NCI-H748 (cell line): Measurements from ENCODE around the gene MFNG.
"Not testable (repeated sequence)": the region's sequence is repeated elsewhere in the genome, so short reads cannot be mapped to it uniquely, and the experiment has no call there.

Experiments
- DNase-seq: peaks from one replicate; lab custom pipeline; 2025; ENCODE audit not compliant: unreplicated experiment; lab: John Stamatoyannopoulos, UW

MFNG gene

DNA sequence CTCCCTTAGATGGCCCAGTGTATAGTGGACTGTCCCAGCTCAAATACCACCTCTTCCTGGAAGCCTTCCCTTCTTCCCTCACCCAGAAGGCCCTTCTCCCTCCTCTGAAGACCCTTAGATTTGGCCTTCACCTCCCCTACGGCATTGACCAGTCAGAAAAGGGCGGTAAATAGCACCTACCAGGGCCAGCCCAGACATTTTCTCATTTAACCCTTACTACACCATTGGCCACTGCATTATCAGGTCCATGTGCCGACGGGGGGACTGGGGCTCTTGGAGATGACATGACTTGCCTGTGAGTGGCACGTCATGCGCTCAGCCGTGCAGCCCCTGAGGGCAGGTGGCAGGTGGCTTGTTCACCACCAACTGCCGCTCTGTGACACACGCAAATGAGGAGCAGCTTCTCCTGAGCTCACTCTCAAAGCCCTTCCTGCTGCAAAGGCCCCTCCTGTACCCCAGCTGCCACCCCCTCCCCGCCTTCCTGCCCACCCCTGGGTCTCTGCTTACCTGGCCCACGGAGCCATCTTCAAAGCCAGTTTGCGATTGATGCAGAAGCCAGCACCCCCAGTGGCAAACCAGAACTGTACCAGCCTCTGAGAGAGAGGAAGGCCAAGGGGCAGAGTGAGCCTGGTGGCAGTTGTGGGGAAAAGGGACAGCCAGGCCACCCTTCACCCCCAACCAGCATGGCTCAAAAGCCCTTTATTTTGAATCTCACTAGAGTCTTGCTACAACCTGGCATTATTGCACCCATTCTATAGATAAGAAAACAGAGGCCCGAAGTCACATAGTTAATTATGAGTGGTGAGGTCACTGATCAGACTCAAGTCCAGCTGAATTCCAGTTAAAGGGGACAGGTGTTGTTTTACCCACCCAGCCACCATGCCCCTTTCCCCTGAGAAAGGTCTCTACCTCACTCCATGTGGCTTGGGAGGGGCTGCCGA, 9.5 kb downstream of the MFNG start:
- DNase-seq, result no peak

DNA sequence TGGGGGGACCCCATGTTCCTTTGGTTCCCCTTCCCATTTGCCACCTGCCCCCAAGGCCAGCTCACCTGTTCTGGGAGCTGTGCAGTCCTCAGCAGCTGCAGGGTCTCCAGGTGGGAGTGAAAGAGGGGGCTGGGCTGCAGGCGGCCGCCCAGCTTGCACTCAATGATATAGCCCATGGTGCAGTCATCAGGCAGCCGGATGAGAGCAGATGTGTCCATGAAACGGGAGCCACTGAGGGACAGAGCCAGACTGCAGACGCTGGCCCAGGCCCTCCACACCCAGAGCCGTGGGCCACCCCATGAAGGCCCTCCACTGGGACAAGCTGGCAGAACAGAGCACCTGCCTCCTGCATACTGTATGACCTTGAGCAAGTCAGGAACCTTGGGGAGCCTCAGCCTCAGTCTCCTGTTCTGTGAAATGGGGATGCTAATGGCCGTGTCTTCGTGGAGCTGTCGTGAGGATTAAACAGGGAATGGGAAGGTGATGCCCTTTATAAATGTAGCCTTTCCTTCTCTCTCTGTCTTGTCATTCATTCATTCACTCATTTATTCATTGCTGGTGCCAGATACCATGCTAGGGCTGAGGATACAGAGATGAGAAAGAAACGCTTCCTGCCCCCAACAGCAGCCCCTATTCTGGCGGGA, 11.6 kb downstream of the MFNG start:
- DNase-seq, result no peak

DNA sequence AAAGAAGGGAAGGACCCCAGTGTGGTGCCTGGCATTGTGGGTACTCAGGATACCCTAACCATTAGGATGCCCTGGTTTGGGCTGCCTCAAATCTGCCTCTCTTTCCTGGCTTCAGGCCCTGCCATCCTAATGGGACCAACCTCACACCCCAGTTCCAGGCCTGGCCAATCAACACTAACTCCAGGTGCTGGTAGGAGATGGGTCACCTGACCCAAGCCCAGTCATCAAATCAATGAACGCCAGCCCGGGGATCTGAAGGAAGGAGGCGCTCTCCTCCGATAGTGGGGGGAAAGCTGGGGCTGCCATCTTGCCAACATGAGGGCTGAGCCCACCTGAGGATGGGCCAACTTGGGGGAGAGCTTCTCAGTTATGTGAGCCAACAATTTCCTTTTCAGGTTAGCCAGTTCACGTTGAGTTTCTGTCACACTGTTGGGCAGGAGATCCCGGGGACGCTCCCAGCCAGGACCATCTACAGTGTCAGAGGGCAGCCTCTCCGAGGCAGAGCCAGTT, 12.7 kb downstream of the MFNG start:
- DNase-seq, result no peak

DNA sequence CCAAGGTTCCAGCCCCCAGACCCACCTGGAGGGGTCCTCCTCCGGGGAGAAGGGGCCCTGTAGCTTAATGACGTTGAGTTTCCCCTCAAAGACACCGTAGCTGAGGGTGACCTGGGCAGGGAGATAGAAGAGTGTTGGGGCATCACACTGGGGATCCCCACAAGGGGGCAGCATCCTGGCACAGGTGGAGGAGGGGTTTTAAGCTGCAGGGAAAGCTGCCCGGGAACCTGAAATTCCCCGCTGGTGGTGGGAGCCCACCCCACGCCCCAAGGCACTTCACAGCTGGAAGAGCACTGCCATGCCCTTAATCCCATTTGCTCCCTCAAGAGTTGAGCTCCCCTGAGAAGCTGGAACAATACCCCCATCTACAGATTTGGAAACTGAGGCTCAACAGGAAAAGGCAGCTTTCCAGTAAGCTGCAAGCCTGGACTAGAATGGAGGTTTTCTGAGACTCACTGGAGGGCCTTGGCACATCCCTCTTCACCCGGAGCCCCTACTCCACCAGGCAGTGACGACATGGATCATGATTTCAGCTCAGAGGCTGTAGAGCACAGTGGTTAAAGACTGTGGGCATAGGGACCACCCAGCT, 13.7 kb downstream of the MFNG start:
- peak; percentile 13 for DNase-seq

DNA sequence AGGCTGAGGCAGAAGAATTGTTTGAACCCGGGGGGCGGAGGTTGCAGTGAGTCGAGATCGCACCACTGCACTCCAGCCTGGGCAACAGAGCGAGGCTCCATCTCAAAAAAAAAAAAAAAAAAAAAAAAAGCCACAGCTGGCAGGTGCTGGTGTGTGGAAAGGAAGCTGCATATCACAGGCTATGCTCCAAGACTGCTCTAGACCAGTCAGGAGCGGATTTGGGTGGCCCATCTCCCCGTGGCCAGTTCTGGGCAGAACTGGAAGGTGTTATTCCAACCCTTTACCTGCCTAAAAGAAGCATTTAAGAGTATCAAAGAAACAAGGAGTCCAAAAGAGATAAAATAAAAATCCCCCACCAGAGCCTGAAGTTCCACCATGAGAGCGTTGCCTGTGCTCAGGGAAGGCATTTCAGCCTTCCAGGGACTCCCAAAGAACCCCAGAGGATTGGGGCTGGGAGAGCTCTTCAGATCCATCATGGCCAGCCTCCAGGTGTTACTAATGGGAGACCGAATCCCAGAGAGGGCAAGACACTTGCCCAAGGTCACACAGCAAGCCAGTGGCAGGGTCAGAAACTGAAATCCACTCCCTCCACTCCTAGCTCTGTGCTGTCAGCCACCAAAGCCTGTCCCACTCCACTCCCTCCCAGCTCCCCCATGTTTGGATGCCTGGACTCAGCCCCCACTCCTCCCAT, 14.3 kb downstream of the MFNG start:
- no peak for DNase-seq

DNA sequence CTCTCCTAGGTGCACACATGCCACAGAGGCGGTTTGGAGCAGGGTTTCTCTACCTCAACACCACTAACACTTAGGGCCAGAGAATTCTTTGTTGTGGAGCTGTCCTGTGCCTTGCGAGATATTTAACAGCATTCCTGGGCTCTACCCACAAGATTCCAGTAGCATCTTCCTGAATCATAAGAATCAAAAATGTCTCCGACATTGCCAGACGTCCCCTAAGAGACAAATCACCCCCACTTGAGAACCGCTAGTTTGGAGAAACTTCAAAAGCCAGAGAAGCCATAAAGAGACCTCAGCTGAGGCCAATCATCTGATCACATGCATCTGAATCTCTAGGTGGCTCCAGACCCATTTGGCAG, 16.1 kb downstream of the MFNG start:
- no peak for DNase-seq

DNA sequence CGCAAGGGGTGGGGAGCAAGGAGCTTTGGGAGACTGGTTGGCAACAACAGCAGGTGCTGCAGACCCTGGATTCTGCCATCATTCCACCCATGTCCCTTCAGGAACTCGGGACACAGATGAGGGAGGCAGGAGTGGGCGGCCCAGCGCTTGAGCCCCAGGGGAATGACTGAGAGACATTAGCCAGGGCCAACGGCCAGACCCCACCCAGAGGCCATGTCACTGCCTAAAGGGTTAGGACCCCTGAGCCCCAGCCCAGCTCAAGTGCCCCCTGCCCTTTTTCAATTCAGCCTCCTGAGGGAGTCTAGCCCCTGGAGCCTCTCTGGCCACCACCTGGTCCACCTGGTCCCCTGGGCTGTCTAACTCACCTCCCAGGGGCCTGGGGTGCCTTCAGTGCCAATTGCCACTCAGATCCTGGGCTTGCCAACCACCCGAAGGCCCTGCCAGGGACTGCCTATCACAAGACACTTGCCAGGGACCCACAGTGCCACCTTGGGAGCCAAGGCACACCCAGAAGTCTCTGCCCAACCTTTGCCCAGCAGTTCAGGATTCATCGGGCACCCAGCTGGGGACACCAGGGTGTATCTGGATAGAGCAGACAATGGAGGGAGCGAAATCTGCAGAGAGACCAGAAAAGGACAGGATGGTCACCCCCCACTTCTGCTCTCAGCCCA, 16.6 kb downstream of the MFNG start:
- no peak for DNase-seq

DNA sequence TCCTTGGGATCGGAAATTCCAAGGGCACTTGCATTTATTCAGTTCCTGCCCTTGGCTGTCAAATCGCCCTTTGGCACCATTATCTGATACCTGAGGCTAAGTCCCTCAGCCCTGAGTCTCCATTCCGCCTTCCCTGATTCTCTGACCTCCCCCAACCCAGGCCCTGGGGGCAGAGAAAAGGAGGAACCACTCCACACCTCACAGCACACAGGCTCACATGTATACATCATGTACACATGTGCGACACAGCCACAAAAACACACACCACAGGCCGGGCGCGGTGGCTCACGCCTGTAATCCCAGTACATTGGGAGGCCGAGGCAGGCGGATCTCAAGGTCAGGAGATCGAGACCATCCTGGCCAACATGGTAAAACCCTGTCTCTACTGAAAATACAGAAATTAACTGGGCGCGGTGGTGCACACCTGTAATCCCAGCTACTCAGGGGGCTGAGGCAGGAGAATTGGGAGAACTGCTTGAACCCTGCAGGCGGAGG, 17.9 kb downstream of the MFNG start:
- not testable (repeated sequence) for DNase-seq

DNA sequence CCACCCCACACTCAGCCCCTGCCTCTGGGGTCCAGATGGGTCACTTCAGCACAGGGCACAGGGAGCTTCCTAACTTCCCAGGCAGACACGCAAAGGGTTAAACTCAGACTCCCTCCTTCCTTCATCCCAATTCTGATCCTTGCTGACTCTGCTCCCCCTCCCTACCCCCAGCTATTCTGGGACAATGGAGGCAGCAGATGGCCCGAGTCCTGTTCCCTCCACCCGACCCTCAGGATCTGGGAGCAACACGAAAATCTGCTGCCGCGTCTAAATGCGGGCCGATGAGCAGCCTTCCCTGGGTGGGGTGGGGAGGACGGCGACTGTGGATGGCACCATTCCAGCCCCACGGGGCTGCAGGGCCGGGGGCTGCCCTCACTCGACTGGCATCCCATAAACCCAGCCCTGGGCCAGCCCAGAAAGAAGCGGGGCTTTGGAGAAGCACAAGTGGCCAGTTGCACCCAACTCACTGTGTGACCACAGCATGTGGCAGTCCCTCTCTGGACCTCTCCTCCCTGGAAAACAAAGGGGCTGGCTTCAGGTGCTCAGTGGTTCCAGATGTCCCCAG, 18.7 kb downstream of the MFNG start:
- DNase-seq, result no peak

DNA sequence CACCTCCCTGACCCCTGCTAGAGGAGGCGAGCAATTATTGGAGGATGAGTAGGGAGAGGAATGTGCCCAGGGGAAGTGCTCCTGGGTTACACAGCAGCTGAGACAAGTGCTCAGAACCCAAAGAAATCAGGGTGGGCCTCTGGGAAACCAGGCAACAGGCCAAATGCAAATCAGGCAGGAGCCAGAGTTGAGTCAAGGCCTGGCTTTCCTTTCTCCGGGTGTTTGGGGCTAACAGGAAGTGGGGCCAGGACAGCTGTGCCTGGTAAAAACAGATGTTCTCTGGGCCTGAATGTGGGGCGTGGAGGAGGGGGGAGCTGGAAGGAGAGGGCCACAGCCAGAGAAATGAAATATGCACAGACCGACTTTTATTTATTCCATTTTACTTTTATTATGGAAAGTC, 22.0 kb downstream of the MFNG start:
- DNase-seq, result no peak

DNA sequence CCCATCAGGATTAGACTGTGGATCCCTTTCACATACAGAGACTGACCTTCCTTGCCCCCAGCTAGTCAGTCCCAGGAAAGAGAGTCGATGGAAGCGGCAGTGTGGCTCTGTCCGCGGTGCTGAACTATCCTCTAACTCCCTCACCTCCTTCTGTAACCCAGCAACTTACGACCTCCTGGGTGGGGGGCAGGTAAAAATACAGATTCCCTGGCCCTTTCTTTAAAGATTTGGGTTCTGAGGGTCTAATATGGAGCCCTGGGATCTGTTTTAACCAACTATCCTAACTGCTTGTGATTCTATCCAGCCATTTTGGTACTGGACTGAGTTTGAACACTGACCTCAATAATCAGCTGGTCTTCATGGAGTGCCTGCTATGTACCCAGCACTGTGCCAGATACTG, 23.2 kb downstream of the MFNG start:
- no peak for DNase-seq

DNA sequence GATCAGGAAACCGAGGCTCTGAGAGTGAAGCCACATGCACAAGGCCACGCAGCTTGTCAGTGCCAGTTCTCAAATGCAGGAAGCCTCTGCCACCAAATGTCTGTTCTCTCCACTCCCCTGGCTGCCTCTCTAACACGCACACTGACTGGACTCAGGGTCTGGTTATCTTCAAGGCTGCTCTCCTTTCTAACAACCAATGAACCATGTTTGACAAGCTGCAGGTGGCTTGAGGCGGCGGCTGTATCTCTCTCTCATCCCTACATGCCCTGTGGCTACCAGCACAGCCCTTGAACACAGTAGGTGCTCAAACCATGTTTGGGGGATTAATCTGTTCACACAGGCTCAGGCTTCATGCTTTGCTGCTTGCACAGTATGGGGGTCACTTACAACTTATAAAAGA, 23.7 kb downstream of the MFNG start:
- no peak for DNase-seq

DNA sequence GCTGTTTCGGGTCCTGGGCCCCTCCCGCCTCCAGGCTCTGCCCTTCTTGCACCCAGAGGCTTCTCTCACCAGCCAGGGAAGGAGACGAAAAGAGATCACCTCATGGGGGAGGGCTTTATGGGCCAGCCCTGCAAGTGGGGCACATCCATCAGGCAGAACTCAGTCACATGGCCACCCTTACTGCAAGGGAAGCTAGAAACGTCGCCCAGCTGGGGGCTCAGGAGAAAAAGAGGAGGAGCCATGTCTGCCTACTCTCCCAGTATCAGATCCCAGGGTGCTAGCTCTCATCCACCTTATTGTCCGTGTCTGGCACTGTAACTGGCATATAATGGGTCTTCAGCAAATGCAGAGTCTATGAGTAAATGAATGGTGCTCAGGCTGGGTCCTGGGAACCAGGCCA, 24.2 kb downstream of the MFNG start:
- no peak for DNase-seq

DNA sequence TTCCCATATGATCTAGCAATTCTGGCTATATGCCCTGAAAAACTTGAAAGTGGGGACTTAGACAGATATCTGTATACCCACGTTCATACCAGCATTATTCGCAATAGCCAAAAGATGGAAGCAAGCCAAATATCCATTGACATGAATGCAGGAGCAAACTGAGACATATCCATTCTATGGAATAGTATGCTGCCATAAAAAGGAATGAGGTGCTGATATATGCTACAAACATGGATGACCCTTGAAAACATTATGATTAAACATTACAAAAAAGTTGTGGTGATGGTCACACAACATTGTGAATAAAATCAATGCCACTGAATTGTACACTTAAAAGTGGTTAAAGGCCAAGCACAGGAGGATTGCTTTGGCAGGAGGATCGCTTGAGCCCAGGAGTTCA, 25.5 kb downstream of the MFNG start:
- no peak for DNase-seq

DNA sequence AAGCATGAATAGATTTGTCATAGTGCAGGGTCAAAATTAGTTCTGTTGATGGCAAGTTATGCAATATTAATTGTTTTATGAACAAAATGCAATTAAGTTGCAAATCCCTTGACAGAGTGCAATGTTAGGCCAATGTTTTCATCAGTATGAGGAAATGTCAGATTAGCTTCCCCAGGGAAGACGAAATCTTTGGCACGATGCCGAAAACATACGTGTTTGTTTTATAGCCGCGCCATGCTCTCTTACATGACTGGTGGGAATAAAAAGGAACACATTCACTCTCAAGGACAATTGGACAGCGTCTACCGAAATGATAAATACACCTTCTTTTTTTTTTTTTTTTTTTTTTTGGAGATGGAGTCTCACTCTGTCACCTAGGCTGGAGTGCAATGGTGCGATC, 27.0 kb downstream of the MFNG start:
- DNase-seq, result peak; percentile 21

DNA sequence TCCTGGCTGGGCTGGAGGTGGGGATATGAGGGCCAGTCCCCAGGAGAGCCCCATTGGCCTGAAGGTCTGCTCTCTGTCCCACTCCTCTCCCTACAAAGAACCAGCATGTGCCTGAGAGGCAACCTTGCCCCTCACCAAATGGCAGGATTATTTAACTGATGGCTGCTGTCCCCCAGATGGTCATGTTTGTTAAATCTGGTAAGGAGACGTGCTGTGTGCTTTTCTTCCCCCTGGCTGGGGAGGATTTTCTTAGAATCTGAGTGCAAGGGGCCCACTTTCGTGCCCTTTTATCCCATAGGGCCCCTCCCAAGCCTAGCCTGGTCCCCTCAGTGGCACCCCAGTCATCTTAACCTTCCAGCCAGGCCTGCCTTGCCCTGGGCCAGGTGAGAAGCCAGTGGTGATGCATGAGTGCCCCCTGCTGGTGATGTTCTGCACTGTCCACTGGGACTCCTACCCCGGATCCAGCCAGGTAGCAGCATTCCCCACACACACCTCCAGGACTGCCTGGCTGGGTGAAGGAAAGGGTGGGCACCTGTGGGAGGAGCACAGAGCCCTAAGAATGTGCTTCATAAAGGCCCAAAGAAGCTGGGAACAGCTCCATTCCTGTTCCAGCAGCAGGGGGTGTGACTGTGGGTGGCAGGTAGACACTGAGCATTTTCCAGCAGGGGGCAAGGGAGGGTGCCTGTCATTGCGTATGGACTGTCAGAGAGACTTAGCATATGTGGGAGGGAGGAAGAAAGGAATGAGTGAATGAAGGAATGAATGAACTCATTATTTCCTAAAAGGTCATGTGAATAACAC, 28.9 kb downstream of the MFNG start:
- peak; percentile 37 for DNase-seq

DNA sequence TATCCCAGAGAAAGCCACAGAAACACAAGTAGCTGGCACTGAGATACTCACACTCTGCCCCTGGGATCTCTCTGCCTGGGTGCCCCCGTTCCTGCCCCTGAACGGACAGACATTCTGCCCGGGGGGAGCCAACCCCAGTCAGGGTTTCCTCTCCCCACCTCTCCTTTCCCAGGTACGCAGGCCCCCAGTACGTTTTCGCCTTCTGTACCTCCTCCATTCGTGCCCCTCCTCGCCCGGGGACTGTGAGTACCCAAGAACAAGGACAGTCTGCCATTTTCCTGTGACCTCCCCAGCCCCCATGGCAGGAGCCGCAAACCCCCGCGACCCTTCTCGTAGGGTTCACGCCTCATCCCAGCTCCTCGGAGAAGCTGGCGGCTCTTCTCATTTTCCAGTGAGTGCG, 29.8 kb downstream of the MFNG start:
- DNase-seq, result no peak

DNA sequence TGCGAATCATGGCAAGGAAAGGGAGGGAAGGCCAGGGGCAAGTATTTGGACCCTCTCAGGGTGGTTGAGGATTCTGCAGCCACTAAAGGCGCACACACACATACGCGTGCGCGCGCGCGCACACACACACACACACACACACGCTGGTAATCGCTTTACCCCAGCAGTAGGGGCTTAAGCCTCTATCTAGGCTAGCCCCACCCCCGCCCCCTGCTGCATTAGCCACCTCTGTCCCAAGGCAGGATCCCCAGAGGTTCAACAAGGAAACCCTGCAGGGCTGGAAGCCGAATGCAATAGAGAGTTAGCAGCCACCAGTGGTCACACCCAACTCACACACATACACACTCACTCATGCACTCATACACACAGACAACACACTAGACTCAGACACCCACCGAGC, 30.3 kb downstream of the MFNG start:
- no peak for DNase-seq

DNA sequence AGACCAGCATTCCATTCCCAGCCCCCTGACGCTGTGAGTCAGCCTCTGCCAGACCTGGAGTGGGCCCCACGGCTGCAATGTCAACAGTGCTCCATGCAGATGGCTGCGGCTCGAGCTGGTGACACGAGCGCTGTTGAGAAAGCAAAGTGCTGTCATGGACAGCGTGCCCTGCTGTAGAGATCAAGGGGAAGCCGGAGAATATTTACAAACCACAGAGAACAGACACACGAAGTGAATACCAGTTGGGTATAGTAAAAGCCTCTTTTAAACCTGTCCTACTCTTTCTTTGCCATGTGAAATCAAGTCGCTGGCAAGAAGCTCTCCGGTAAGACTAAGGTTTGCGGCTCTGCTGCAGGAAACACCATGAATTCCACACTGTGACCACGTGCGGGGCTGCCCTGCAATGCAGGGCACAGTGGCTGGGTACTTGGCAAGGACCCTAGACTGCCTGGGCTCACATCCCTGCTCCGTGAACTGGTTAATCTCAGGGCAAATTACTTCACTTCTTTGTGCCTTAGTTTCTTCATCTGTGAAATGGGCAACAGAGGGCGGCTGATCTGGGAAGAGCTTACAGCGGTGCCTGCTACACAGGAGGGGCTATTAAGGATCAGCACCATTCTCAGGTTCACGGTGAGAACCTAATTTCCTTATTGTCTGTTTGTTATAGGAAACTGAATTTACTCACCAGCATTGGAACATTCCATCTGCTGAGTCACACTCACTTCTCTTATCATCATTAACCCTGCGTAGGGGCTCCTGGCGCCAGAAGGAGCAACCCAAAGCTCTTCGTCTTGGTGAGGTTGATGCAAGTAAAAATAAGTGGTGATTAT, 31.1 kb downstream of the MFNG start:
- peak; percentile 12 for DNase-seq
